SK-MEL-5 (cell line): ENCODE results near the gene FGB. TPM values are rescaled to one million over a fixed set of nuclear protein-coding genes. Genes with fewer than 3 reads are reported as not detected.

Experiments
- DNase-seq: peaks from one replicate; pipeline ENCODE4 v3.0.0-alpha.2; 2016; ENCODE audit warnings: low read depth, low spot score
- in situ Hi-C: cut with HindIII; loops from 2 replicates; pipeline ENCODE4 v1.10.0; 2016; ENCODE audit warnings: low sequenced_read_pairs, high pct_unique_total_duplicates, low pct_unique_long_range_greater_than_20kb
- polyA plus RNA-seq, 2 experiments: library from polyadenylated mRNA; depleted of rRNA; stranded (reverse); fragments of >200 nt; gene quantifications; 2 replicates each; pipeline ENCODE4 v1.2.3, GENCODE V29; 2015
- total RNA-seq: library from RNA; depleted of rRNA; stranded (reverse); fragments of >200 nt; shearing (Covaris generic); gene quantifications from 2 replicates; pipeline ENCODE4 v1.2.3, GENCODE V29; 2014; rRNA removed

The FGB gene
- not detected in 2 replicates for total RNA-seq
- not detected in 2 replicates for polyA plus RNA-seq (2015; cell fraction: cytosol; rRNA removed)
- polyA plus RNA-seq (2015; cell fraction: nucleus; rRNA removed): not detected in 2 replicates

GRCh38 chr4:154562697-154563254, at the start of gene FGB:
TSS of gene FGB (plus strand) at chr4:154563011. CDS start at chr4:154563019, 8 bp downstream.
- no peak for DNase-seq
- in situ Hi-C loops: no loop called here

- no peak for DNase-seq
- in situ Hi-C loops: no loop called here
Measured at GRCh38 chr4:154516318-154517029, 46.3 kb upstream of the FGB start.

DNA sequence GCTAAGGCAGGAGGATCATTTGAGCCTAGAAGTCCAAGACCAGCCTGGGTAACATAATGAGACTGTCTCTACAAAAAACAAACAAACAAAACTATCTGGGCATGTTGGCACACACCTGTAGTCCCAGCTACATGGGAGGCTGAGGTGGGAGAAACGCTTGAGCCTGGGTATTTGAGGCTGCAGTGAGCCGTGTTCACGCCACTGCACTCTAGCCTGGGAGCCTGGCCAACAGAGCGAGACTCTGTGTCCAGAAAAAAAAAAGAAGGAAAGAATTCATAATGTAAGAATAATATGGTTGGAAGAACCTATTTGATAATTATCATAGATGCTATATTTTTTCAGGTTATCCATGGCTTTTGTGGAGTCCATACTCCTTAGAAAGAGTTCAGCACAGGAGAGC, 45.2 kb upstream of the FGB start:
- no peak for DNase-seq
- in situ Hi-C loops: no loop called here

- no peak for DNase-seq
- in situ Hi-C loops: no loop called here
Measured at GRCh38 chr4:154519214-154519613, 43.6 kb upstream of the FGB start.

- no peak for DNase-seq
- in situ Hi-C loops: no loop called here
Measured at GRCh38 chr4:154521607-154522006, 41.2 kb upstream of the FGB start.

- in situ Hi-C loops: no loop called here
Measured at GRCh38 chr4:154526151-154526550, 36.7 kb upstream of the FGB start.

DNA sequence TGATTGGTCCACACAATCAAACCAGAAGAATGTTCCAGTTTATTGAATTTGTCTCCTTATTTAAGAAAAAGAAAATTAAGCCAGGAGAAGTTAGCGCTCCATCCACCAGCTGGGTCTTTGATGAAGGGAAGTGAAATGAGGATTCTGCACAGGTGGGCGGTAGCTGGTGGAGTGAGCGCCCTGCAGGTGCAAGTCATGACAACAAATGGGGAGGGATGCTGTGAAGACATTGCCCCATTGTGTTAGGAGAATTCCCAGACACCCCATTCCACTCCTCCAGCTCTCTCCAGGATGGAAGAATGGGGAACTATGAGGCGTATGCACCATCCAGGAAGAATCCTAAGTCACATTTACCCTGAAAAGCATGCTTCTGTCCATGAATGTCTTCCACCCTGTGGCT, 35.5 kb upstream of the FGB start:
- no peak for DNase-seq
- in situ Hi-C loops: no loop called here

More at GRCh38 chr4:154526151-154526550, 36.7 kb upstream of the FGB start:
- no peak for DNase-seq

- in situ Hi-C loops: no loop called here
Measured at GRCh38 chr4:154528869-154529268, 33.9 kb upstream of the FGB start.

DNA sequence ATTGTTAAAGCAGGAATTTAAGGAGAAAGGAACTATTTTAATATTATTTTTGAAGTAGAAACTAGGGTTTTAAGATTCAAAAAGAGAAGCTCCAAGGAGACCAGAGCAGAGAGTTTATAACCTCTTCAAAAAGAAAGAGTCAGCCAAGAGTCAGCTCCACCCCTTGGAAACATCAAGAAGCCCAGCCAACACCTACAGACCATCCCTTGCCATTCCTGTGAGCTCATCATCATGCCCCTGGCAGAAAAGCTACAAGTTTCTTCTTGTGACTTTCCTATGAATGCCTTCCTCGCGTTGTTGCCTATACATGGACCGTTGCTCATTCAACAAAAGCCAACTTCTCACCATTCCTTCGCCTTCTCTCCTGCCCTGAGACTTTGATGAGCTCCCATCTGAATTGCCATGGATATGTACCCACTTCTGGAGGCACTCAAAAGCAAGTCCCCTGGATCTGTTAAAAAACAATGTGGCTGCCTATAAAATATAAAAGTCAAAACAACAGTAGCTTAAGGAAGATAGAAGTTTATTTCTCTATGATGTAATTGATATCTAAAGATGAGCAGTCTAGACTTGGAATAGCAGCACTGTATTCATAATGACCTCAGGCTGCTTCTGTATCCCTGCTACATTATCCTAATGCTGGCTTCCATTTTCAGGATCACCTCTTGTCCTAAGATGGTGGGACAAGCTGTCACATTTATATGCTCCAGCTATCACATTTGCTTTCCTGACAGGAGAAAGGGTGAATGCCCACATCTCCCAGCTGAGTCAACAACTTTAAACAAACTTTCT, 32.9 kb upstream of the FGB start:
- in situ Hi-C loops: no loop called here

More at GRCh38 chr4:154528869-154529268, 33.9 kb upstream of the FGB start:
- DNase-seq: no peak

GRCh38 chr4:154534296-154534695, 28.5 kb upstream of the FGB start:
- in situ Hi-C loops: no loop called here
- no peak for DNase-seq

More for the DNA sequence above, 32.9 kb upstream of the FGB start:
- DNase-seq: no peak

GRCh38 chr4:154542271-154542879, 20.4 kb upstream of the FGB start:
- DNase-seq: no peak
- in situ Hi-C loops: no loop called here

- no peak for DNase-seq
- in situ Hi-C loops: no loop called here
Measured at GRCh38 chr4:154545689-154546088, 17.1 kb upstream of the FGB start.

DNA sequence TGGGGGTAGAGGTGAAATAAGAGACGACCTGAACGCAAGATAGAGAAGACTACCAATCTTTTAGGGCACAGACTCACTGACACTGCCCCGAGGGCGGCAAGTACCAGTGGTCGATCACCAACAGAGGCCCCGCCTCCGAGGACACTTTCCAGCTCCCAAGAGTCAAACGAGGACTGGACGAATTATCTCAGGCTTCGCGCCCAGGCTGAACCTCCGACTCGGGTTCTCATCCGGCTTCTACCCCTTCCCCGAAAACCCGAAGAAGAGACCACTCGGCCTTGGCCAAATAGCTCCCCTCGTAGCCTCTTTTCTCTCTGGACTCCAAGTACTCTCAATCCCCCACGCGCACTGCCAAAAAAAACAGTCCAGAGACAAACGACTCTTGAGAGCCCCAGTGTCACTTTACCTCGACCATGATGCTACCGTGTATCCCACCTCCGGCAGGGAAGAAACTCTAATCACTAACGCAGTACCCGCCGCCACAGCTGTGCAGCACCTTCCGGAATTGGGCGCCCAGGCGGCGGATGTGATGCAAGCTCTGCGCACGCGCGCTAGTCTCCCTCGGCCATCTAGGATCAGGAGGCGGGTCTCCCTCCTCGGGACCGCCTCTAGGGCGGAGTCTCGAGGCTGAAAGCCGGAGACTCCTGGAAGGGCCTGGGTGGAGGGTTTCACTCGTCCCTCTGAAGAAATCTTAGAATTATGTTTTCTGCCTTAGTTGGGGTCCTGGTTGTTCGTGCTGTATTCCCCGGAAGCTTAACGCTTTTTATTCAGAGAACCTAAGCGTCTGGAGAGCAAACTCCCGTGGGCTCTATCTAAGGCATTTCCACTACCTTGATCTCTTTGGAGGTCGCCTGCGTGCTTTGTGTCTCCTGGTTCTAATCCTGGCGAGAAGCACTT, 12.7 kb upstream of the FGB start, which contains the start of gene PLRG1:
Gene PLRG1 (minus strand): TSS at position 507 of the 897 bp plus-strand sequence. CDS start 92 bp downstream, at position 415.
- in situ Hi-C loops: no loop called here
- peak; percentile 94 for DNase-seq

DNA sequence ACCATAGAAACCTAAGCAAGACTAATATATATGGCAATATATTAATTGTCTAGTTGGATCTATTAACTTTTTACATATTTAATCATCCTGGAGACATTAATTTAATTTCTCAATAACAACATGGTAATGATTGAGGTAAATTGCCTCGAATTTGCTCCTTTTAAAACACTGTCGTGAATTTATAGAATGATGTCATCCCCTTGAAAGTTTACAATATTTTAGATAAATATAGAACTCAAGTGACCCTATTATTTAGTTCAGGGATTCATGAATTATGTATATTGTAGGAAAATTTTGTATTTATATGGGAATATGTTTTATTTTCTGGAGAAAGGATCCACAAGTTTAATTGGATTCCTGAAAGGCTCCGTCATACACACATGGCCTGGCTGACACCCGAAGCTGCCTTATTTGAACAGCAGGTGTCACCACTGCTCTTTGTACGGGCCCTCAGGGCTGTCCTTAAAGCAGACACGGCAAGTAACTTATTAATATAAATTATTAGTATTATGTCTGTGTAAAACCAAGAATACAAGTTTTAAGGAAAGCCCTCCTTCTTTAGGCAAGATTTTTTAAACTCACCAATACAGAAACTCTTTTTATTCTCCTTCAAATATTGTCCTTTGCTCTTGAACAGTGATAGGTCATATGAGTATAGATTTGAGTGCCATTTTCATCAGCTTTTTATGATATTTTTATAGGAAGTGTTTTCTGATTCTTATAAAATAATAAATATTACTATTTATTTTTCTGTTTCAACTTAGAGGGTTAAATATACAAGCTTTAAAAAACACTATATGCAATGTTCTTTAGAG, 10.7 kb upstream of the FGB start:
- in situ Hi-C loops: no loop called here
- DNase-seq: peak; percentile 73

DNA sequence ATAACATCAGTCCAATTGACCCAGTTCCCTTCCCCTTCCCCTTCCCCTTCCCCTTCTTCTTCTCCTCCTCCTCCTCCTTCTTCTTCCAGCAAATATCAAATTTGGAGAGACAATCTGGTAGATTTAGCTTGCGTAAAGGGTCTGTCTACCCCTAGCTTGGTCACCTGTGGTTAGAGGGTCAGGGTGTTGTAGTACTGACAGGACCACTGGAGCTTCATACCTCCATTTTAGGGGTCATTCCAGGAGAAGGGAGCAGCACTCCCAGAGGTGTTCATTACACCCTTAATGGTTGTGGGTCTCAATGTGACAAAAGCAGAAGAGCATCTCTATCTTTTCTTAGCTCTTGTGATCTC, 3.7 kb upstream of the FGB start:
- in situ Hi-C loops: no loop called here
- no peak for DNase-seq
